NCI-H2107 treated with DMSO at 0.1 percent for 48 hours (cell line): Measurements from ENCODE around the gene NFASC.

Experiments
- DNase-seq: peaks from one replicate; lab custom pipeline; 2025; ENCODE audit not compliant: unreplicated experiment; lab: John Stamatoyannopoulos, UW

Gene NFASC

GRCh38 chr1:204887846-204888245 is 17.2 kb downstream of the NFASC start:
- DNase-seq, result peak; percentile 47

DNA sequence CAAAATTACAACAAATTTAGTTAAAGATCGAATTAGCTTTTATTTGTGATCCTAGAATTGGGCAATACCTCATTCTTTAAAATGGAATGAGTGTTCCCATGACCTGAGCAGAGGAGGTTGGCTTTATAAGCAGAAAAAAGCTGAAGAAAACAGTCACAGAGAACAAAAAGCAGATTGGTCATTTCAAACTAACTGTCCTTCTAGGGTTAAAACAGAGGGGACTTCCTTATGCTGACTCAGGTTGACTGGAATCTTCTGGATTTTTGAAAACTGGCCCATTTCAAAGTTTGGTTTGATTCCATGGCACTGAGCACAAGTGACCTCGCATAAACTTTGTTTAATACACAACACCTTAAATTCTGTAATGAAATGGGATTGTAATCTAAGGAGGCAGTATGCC is 17.6 kb downstream of the NFASC start:
- DNase-seq, result no peak

- DNase-seq, result peak; percentile 52
Measured at GRCh38 chr1:204889681-204890383, 19.2 kb downstream of the NFASC start.

- DNase-seq, result no peak
Measured at GRCh38 chr1:204891860-204892259, 21.2 kb downstream of the NFASC start.

- no peak for DNase-seq
Measured at GRCh38 chr1:204894031-204894430, 23.4 kb downstream of the NFASC start.

DNA sequence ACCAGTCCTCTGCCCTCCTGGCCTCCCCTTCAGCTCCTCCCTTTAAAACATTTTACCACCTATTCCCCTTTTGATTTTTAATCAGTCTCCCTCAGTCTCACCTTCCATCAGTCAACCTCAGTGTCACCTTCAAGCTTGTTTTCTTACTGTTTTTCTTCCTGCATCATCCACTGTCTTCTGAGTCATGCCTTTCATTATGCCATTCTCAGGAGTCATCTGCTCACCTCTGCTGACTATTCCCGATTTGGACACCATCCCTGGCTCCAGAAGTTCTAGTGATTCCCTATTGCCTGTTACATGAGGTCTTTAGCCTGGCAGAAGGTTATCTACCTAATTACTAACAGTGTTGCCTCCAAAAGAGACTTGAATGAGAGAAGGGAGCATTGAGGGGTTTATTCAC is 23.9 kb downstream of the NFASC start:
- no peak for DNase-seq

GRCh38 chr1:204896023-204896422 is 25.4 kb downstream of the NFASC start:
- no peak for DNase-seq

DNA sequence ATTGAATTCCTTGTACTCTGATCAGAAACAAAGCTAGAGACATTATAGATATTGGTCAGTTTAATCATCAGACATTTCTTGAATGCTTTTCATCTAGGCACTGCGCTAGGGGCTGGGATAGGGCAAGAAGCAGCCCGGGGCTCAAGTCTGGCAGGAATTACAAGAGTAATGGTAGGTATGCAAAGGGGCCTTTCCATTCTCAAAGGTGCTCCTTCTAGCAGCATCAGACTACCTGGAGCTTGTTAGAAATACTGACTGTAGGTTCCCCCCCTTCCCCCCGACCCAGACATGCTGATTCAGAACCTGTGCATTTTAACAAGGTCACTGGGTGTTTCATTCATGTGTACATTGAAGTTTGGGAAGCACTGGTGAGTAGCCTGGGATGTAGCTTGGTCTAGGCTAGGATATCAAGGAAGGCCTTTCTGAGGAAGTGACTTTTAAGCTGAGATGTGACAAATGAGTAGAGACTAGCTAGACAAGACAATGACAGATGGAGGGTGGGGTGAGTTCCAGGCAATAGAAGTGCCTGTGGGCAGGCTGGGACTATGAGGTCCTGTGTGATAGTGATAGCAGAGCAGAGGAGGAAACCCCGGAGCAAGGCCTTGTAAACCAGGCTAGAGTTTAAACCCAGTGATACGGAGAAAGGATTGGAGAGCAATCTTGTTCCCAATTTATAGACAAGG is 26.3 kb downstream of the NFASC start:
- DNase-seq, result no peak

DNA sequence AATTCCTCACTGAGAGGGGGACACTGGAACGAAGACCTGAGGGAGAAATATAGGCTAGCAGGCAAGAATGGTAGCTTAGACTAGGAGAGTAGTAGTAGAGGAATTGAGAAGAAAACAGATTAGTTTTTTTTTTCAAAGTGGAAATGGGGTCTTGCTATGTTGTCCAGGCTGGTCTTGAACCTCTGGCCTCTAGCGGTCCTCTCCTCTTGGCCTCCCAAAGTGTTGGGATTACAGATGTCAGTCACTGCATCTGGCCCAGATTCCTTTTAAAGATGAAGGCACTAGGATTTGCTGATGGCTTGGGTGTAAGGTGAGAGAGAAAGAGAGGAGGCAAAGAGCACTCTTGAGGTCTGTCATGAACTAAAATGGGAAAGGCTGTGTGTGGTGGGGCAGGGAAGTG is 30.1 kb downstream of the NFASC start:
- DNase-seq, result no peak

- DNase-seq, result peak; percentile 13
Measured at GRCh38 chr1:204902671-204903070, 32.0 kb downstream of the NFASC start.

DNA sequence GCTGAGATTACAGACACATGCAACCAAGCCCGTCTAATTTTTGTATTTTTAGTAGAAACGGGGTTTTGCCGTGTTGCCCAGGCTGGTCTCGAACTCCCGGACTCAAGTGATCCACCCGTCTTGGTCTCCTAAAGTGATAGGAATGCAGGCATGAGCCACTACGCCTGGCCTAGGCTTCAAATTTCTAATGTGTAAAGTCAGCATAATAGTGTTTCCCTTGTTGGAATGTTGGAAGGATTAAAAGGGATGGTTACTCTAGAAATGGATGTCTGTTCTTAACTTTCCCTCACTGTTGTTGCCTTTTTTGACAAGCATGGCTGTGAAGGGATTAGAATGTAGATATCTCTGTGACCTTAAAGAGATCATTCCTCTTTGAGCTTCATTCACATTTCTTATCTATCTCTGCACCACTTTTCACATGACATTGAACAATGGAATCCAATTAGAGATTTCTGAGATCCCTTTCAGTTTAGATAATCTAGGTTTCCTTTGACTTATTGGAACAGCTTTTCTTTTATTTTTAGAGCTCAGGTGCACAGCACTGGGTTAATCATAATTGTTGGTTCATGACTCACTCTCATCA is 33.7 kb downstream of the NFASC start:
- DNase-seq, result no peak

DNA sequence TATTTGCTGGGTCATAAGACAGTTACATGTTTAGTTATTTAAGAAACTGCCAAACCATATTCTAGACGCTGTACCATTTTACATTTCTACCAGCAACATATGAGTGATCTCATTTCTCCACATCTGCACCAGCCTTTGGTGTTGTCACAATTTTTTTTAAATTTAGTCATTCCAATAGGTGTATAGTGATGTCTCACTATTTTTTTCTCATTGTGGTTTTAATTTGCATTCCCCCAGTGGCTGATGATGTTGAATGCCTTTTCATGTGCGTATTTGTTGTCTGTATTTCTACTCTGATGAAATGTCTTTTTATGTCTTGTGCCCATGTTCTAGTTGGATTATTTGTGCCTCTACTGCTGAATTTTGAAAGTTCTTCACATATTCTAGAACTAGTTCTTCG is 38.4 kb downstream of the NFASC start:
- DNase-seq, result no peak

DNA sequence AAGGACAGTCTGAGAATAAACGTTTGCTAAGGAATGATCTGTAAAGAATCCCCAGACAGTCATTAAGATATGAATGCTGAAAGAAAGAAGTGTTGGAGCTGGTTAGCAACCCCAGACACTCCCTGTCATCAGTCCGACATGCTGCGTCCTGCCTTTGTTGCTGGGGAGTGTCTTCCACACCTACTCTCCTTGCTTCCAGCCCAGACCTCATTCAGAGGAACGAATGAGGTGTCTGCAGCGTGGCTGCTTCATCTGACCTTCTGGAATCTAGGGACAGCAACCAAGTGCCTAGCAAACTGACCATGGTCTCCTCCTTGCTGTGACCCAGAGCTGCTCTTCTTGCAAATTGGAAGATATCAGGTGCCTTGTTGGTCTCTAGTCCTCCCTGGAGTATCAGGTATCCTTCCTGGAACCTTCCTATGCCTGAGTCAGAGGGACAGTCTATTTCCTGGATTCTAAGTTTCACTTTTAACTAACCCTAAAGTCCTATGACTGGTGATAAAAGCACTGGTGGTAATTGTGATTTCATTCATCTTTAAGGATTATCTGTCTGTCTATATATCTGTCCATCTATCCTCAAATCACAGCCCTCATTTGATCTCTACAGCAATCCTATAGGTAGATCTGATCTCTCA is 45.3 kb downstream of the NFASC start:
- DNase-seq, result peak; percentile 8

DNA sequence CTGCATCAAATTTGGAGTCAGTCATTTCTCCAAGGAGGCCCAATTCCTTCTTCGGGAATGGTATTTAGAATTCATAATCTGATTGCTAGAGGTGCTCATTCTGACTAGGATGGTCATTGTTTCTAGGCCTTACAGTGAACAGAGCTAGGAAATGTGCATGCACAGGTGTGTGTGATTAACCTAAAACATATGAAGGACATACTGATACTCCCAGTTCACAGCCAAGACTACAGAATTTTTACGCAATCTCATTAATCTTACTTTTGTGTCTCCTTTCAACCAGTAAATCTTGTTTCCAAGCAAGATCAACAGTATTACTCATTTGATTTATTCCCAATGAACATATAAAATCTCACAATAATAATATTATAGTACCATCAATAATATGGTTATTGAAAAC is 47.1 kb downstream of the NFASC start:
- DNase-seq, result no peak

GRCh38 chr1:204920511-204920910 is 49.8 kb downstream of the NFASC start:
- no peak for DNase-seq

DNA sequence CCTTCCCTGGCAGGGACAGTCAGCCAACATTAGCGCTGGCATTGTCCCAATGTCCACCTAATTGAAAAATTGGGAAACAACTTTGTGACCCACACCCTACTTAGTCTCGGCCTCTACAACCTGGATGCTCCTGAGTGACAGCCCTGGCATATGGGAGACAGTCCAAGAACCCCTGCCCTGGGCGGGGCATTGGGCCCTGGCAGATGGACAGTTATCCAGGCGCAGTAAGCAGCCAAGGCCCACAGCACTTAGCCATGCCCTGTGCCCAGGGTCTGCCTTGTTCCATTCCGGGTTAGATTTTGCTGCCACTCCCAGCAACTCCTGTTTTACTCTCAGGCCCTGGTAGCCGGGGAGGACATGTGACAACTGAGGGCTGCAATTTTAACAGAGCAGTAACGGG is 50.3 kb downstream of the NFASC start:
- no peak for DNase-seq

- DNase-seq, result no peak
Measured at GRCh38 chr1:204921855-204922516, 51.3 kb downstream of the NFASC start.

GRCh38 chr1:204923201-204923600 is 52.5 kb downstream of the NFASC start:
- DNase-seq, result no peak

- no peak for DNase-seq
Measured at GRCh38 chr1:204923626-204924012, 53.0 kb downstream of the NFASC start.

DNA sequence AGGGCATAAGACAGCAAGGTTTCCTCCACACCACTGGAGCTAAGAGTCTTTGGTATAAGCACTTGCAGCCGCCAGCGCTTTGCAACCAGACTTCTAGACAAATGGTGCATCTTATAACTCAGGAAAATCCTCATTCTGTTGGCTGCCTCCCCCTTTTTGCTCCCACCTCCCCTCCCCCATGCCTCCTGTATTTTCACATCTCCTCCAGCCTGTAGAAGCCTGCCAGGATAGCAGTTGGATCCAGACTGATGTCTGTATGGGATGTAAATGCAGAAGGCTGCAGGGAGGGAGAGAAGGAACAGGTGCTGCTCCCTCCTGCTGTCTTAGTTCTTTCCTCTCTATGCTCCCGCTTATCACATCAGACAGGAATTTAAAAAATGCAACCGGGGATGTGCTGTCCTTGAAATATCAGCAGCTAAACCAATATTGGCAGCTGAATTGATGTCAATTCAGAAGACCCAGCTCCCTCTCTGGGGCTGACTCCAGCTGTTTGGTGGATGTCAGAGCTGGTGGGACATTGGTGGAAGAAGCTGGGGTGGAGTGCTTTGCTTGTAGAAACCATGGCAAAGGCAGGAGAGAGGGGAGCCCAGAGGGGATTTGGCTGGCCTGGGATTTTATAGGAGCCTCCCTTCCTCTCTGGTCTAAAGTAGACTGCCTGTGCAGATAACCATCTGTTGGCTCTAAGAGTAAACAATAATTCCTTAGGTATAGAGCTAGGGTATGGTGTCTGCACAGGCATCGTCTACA is 53.5 kb downstream of the NFASC start:
- no peak for DNase-seq

DNA sequence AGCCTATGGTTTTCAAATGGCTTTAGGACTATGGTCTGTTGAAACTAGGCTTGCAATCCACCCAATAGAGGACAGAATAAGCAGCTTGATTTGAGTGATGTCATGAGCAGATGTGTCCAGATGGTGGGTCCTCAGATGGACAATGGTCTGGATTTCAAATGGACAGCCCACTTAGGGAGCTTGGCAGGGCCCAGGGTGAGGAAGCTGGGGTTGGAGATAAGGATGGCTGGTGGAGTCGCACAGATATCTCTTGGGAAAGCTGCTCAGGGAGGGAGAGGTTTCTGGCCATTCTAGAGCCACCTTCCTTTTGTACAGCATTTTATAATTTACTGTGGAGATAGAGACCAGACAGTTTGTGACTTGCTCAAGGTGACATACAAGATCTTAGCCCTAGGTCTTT is 55.0 kb downstream of the NFASC start:
- no peak for DNase-seq
